ENCODE results near the gene CNKSR2.

GRCh38 chrX:21616386-21616785, 242.2 kb downstream of the CNKSR2 start:
- TF ChIP-seq, protein P1, sequence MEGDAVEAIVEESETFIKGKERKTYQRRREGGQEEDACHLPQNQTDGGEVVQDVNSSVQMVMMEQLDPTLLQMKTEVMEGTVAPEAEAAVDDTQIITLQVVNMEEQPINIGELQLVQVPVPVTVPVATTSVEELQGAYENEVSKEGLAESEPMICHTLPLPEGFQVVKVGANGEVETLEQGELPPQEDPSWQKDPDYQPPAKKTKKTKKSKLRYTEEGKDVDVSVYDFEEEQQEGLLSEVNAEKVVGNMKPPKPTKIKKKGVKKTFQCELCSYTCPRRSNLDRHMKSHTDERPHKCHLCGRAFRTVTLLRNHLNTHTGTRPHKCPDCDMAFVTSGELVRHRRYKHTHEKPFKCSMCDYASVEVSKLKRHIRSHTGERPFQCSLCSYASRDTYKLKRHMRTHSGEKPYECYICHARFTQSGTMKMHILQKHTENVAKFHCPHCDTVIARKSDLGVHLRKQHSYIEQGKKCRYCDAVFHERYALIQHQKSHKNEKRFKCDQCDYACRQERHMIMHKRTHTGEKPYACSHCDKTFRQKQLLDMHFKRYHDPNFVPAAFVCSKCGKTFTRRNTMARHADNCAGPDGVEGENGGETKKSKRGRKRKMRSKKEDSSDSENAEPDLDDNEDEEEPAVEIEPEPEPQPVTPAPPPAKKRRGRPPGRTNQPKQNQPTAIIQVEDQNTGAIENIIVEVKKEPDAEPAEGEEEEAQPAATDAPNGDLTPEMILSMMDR (IDR thresholded peaks at IDR 0.05) = no peak
- TF ChIP-seq POLR2A (IDR thresholded peaks at IDR 0.05) = no peak

Measured in ovary (tissue), 3 donors.